Activated CD8-positive, alpha-beta memory T cell treated with anti-CD3 and anti-CD28 coated beads for 48 hours (primary cell): ENCODE results near the gene MAPK4.
"Not testable (repeated sequence)": the region's sequence is repeated elsewhere in the genome, so short reads cannot be mapped to it uniquely, and the experiment has no call there.

Experiments
- DNase-seq, 3 experiments: peaks; one replicate each; pipeline ENCODE4 v3.0.0-alpha.2; 2020; ENCODE audit warnings: low read depth in 2 of 3, low spot score in 2 of 3

MAPK4 gene

GRCh38 chr18:50749421-50749820, 189.5 kb downstream of the MAPK4 start:
- no peak for DNase-seq

DNA sequence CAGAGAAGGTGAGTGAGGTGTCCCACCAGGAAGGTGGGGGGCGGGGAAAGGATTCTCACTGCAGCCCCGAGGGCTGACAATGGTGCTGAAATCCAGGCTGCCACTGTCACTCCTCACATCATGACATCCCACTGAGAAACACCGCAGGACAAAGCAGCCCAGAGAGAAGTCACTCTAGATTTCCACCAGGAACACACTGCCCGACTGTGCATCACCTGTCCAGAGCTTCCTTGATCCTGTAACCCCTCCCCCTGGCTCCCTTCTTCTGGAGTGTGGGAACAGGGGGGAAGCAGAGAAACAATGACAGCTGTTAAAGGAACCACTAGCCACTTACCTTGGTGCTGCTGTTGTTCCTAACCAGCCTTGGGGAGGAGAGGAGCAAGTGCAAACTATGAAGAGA, 190.1 kb downstream of the MAPK4 start:
- DNase-seq = no peak

DNA sequence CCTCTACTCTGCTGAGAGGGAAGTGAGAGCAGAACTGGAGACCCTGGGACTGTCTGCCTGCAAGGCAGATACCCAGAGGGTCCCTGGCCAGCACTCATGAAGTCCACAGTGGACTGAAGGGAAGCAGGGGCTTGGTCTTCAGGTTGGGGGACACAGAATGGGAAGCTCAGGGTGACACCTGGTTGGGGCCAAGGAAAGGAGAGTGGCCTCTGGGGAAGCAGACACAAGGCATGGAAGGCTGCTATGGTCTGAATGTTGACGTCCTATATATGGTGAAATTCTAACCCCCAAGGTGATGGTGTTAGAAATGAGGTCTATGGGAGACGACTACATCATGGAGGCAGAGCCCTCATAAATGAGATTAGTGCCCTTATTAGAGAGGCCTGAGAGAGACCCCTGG, 190.7 kb downstream of the MAPK4 start:
- DNase-seq = no peak

DNA sequence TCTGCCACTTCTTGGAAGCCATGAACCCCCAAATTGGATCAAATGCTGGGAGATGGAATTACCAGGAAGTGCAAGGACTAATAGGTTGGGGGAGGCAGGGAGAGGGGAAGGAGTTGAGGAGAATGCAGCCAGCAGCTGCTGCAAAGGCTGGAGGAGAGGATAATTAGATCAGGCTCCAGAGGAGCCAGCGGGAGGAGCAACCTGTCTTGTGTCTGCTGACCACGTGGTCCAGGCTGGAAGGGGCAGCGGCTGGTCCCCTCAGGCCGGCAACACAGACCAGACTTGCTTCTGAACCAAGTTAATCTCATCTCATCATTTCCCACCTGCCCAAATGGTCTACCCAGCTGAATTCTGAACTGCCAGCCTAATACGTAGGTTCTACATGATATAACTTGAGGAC, 191.6 kb downstream of the MAPK4 start:
- DNase-seq = no peak

DNA sequence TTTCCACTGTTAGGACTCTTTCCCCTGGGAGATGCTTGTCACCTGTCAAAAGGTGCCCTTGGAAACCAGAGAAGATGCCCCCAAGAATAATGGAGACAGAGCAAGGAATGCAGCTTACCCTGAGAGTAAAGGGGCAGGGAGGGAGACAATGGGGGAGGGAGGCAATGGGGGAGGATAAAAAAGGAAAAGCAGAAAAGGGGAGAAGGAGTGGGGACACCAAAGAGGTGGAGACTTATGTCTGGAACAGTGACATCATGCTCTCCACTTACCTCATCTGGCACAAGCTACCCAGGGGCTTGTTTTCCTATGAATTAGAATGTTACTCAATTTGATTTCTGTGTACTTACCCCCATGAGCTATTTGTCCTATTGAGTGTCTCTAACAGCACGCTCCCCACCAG, 192.1 kb downstream of the MAPK4 start:
- DNase-seq = no peak

- no peak for DNase-seq
Measured at GRCh38 chr18:50753311-50753710, 193.4 kb downstream of the MAPK4 start.

DNA sequence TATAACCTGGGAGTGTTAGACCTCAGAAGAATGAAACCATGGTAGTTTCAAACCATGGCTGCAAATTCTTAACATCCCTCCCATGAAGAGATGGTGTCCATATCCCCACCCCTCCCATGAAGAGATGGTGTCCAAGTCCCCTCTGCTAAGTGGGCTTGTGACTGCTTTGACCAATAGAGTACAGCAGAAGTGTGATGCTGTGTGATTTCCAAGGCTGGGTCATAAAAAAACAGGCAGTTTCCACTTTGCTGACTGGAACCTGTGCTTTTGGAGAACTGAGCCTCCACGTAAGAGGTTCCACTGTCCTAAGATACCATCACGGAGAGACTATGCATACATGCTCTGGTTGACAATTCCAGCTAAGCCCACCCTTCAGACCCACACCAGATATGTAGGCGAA, 194.4 kb downstream of the MAPK4 start:
- DNase-seq = no peak

- DNase-seq = no peak
Measured at GRCh38 chr18:50757358-50757757, 197.5 kb downstream of the MAPK4 start.

DNA sequence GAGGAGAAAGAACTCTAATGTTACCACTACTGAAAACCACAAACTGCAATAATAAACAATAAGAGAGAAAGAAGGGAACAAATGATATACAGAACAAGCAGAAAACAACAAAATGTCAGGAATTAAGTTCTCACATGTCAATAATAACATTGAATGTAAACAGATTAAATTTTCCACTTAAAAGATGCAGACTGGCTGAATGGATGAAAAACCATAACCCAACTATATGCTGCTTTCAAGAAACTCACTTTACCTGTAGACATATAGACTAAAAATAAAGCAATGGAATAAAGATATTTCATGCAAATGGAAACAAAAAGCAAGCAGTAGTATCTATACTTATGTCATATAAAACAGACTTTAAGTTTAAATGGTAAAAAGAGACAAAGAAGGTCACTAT, 209.6 kb downstream of the MAPK4 start:
- no peak for DNase-seq

DNA sequence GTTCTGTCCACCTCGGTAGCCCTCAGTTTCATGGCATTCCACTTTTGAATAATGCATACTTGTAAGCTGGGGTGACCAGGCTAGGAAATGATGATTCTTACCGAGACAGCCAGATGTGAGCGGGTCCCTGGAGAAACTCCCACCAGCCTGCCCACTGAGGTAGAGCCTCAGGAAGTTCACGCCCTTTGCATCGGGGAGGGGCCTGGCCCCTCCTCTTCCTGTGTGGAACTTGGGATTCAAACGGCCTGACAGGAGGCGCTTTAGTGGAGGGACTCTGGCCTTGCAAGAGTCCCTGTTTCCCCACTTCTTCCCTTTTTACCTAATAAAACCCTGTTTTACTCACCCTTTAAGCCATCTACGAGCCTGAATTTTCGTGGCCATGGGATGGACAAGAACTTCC, 215.3 kb downstream of the MAPK4 start:
- DNase-seq = no peak

DNA sequence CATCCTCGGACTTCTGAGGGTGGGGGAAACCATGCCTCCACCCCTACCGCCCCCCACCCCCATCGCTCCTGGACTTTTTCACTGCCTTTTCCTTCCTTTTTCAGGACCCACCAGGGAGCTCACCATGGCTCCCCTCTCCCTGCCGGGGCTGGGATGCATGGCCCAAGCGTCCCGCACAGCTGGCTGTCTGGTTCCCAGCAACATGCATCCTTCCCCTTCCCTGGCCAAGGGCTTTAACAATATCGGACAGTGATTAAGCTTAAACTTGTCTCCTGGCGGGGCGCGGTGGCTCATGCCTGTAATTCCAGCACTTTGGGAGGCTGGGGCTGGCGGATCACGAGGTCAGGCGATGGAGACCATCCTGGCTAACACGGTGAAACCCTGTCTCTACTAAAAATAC, 215.8 kb downstream of the MAPK4 start:
- DNase-seq = no peak

GRCh38 chr18:50776383-50776782, 216.5 kb downstream of the MAPK4 start:
- DNase-seq = no peak

GRCh38 chr18:50779021-50779420, 219.1 kb downstream of the MAPK4 start:
- not testable (repeated sequence) for DNase-seq
